HepG2 (cell line): Measurements from ENCODE around the gene RSPRY1. TPM values are rescaled to one million over a fixed set of nuclear protein-coding genes. Genes with fewer than 3 reads are reported as not detected.
A peak's percentile ranks its signal among the peaks of the same experiment; 100 is the strongest.

ENCODE experiments used
- ARID3A ChIP-seq: IDR thresholded peaks from 2 replicates; pipeline ENCODE4 v1.6.1; 2012; ENCODE audit warnings: low read depth, low read length, improper control_type of control experiment
- GTF2F1 ChIP-seq: fragments of 150-350 bp; IDR thresholded peaks from 2 replicates; pipeline ENCODE4 v1.6.1; 2014; ENCODE audit warnings: low read length
- HOXA7 ChIP-seq: sonication (generic); formaldehyde crosslinking; IDR thresholded peaks from 2 replicates; pipeline ENCODE4 v1.8.1; 2022; ENCODE audit warnings: mild to moderate bottlenecking, missing genetic modification reagents, moderate library complexity
- KDM6A ChIP-seq: IDR thresholded peaks from 2 replicates; pipeline ENCODE4 v1.6.1; 2016; ENCODE audit warnings: low read depth
- NFKB2 ChIP-seq: sonication (generic); formaldehyde crosslinking; IDR thresholded peaks from 2 replicates; pipeline ENCODE4 v1.4.0; 2020; ENCODE audit warnings: missing genetic modification reagents, borderline replicate concordance
- RELA ChIP-seq: sonication (generic); formaldehyde crosslinking; IDR thresholded peaks from 2 replicates; pipeline ENCODE4 v1.4.0; 2020; ENCODE audit warnings: missing genetic modification reagents
- SPEN ChIP-seq: sonication (generic); formaldehyde crosslinking; IDR thresholded peaks from 2 replicates; pipeline ENCODE4 v1.5.1; 2020; ENCODE audit warnings: low read depth, mild to moderate bottlenecking, missing genetic modification reagents
- TBP ChIP-seq: sonication (generic); formaldehyde crosslinking; IDR thresholded peaks from 2 replicates; pipeline ENCODE4 v1.5.0; 2020; ENCODE audit warnings: missing genetic modification reagents
- TEF ChIP-seq: sonication (generic); formaldehyde crosslinking; IDR thresholded peaks from 2 replicates; pipeline ENCODE4 v1.5.0; 2020; ENCODE audit warnings: missing genetic modification reagents
- ZBTB43 ChIP-seq: sonication (generic); formaldehyde crosslinking; conservative IDR thresholded peaks from 2 replicates; pipeline ENCODE4 v1.4.0; 2020; ENCODE audit warnings: missing genetic modification reagents
- ZFAT ChIP-seq: sonication (generic); formaldehyde crosslinking; conservative IDR thresholded peaks from 2 replicates; pipeline ENCODE4 v1.8.1; 2023; ENCODE audit warnings: missing genetic modification reagents, inconsistent platforms
- ZNF263 ChIP-seq: sonication (generic); formaldehyde crosslinking; IDR thresholded peaks from 2 replicates; pipeline ENCODE4 v1.4.0; 2020; ENCODE audit warnings: missing genetic modification reagents
- ZNF3 ChIP-seq: IDR thresholded peaks from 2 replicates; pipeline ENCODE4 v1.7.0; 2017; ENCODE audit warnings: inconsistent platforms
- ZNF660 ChIP-seq: sonication (generic); formaldehyde crosslinking; IDR thresholded peaks from 2 replicates; pipeline ENCODE4 v1.5.1; 2020; ENCODE audit warnings: mild to moderate bottlenecking, low read depth, missing genetic modification reagents, borderline replicate concordance
- ZUFSP ChIP-seq: sonication (generic); formaldehyde crosslinking; IDR thresholded peaks from 2 replicates; pipeline ENCODE4 v1.9.0; 2021; ENCODE audit warnings: missing genetic modification reagents, mild to moderate bottlenecking, borderline replicate concordance
- polyA plus RNA-seq, 8 experiments: library from polyadenylated mRNA; depleted of rRNA in 3 of 8; stranded (reverse) in 7 of 8; unstranded in 1 of 8; fragments of >200 nt; fragmentation: Illumina TruSeq in 4 of 8; extraction: Trizol in 4 of 8; gene quantifications; 2 replicates each; pipeline versions ENCODE4 v1.2.1 to v1.2.3, GENCODE V29; 2011 to 2016; ENCODE audit warnings: low read depth in 4 of 8, missing spikeins in 1 of 8, mixed read lengths in 1 of 8; ENCODE audit not compliant: insufficient read depth in 1 of 8
- total RNA-seq, 5 experiments: library from RNA; depleted of rRNA; stranded (reverse); fragments of >200 nt; fragmentation: Illumina TruSeq; extraction: Trizol; gene quantifications; 2 replicates each; pipeline ENCODE4 v1.2.3, GENCODE V29; 2016; ENCODE audit warnings: low read depth in 1 of 5
- TF ChIP-seq, protein P1 (sequence below), 2 experiments: IDR thresholded peaks; 2 replicates each; pipeline ENCODE4 v1.6.1; 2011 to 2012; ENCODE audit warnings: low read length in 2 of 2, borderline replicate concordance in 1 of 2, low read depth in 1 of 2, mild to moderate bottlenecking in 1 of 2, moderate library complexity in 1 of 2
- TF ChIP-seq, protein P2 (sequence below): sonication (generic); formaldehyde crosslinking; IDR thresholded peaks from 2 replicates; pipeline ENCODE4 v1.5.1; 2020; ENCODE audit warnings: missing genetic modification reagents, mild to moderate bottlenecking, borderline replicate concordance

The RSPRY1 gene
- total and polyA plus RNA-seq, 2 of the 13 experiments (the other 11 are each of a cell fraction or from before 2014, with no cell fraction given): 53.4 to 61.0 TPM

DNA sequence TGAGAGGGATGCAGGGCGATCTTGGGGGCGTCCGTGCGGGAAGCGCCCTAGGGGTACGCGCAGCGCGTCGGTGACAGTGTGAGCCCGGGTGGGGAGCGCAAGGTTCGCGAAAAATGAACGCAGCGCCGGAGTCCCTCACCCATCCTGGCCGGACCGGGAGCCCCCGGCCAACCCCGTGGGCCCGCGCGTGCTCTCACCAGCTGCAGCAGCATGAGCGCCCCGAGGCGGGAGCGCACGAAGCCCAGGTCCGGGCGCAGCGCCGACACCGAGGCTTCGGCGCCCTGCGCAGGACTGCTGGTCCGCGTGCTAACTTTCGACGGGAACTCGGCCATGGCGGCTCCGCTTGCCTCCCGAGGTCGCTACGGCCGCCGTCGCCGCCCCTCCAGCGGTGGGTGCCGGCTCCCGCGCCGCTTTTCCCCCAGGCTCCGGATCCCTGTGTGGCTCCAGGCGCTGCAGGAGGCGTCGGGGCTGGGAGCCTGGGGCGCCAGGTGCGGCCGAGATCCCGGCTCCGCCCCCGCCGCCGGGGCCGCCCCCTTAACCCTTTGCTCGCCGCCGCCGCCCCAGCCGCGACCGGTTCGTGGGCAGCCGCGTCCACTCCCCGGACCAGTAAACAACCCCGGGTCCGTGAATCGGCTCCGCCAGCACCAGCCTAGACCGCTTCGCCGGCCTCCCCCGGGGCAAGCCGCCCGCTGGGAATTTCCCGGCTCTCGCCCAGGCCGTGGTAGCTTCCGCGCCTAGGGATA lies 98.3 kb downstream of the RSPRY1 start, which contains the start of gene PLLP (continued):
- TF ChIP-seq, protein P1, sequence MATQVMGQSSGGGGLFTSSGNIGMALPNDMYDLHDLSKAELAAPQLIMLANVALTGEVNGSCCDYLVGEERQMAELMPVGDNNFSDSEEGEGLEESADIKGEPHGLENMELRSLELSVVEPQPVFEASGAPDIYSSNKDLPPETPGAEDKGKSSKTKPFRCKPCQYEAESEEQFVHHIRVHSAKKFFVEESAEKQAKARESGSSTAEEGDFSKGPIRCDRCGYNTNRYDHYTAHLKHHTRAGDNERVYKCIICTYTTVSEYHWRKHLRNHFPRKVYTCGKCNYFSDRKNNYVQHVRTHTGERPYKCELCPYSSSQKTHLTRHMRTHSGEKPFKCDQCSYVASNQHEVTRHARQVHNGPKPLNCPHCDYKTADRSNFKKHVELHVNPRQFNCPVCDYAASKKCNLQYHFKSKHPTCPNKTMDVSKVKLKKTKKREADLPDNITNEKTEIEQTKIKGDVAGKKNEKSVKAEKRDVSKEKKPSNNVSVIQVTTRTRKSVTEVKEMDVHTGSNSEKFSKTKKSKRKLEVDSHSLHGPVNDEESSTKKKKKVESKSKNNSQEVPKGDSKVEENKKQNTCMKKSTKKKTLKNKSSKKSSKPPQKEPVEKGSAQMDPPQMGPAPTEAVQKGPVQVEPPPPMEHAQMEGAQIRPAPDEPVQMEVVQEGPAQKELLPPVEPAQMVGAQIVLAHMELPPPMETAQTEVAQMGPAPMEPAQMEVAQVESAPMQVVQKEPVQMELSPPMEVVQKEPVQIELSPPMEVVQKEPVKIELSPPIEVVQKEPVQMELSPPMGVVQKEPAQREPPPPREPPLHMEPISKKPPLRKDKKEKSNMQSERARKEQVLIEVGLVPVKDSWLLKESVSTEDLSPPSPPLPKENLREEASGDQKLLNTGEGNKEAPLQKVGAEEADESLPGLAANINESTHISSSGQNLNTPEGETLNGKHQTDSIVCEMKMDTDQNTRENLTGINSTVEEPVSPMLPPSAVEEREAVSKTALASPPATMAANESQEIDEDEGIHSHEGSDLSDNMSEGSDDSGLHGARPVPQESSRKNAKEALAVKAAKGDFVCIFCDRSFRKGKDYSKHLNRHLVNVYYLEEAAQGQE (IDR thresholded peaks at IDR 0.05; ENCODE audit: borderline replicate concordance in 1 of 2, low read depth in 1 of 2, low read length in 2 of 2): peak in 1 of 2 experiments; percentile 52; a peak in 1 of 4 replicates
- no peak for TF ChIP-seq GTF2F1
- TF ChIP-seq HOXA7 (CRISPR knock-in tag): 0 out of 2 replicates have a peak, but pooled peaks have one; percentile 80
- peak; percentile 84; the same call in 1 of the 2 replicates for TF ChIP-seq SPEN (CRISPR knock-in tag)
- TF ChIP-seq ZNF263: peak; percentile 81
- no peak for TF ChIP-seq KDM6A (CRISPR knock-in tag)
- TF ChIP-seq, protein P2, sequence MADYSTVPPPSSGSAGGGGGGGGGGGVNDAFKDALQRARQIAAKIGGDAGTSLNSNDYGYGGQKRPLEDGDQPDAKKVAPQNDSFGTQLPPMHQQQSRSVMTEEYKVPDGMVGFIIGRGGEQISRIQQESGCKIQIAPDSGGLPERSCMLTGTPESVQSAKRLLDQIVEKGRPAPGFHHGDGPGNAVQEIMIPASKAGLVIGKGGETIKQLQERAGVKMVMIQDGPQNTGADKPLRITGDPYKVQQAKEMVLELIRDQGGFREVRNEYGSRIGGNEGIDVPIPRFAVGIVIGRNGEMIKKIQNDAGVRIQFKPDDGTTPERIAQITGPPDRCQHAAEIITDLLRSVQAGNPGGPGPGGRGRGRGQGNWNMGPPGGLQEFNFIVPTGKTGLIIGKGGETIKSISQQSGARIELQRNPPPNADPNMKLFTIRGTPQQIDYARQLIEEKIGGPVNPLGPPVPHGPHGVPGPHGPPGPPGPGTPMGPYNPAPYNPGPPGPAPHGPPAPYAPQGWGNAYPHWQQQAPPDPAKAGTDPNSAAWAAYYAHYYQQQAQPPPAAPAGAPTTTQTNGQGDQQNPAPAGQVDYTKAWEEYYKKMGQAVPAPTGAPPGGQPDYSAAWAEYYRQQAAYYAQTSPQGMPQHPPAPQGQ: 0 out of 2 replicates have a peak, but pooled peaks have one; percentile 43
- TF ChIP-seq ZNF660: peak; percentile 92; the same call in 1 of the 2 replicates
- no peak for TF ChIP-seq ZNF3 (CRISPR knock-in tag)
- TF ChIP-seq TBP (CRISPR knock-in tag): peak; percentile 78; the same call in 1 of the 2 replicates
- no peak for TF ChIP-seq ARID3A
- TF ChIP-seq ZFAT (CRISPR knock-in tag): peak; percentile 95
- peak; percentile 92 for TF ChIP-seq ZBTB43 (CRISPR knock-in tag)
- TF ChIP-seq NFKB2: peak; percentile 95
- peak; percentile 84 for TF ChIP-seq TEF
- TF ChIP-seq ZUFSP (CRISPR knock-in tag): no peak
- TF ChIP-seq RELA (CRISPR knock-in tag): peak; percentile 76; the same call in 1 of the 2 replicates
